Gastrocnemius medialis (tissue), 4 donors: Measurements from ENCODE around the gene PPFIBP1.

Experiments used
- CTCF ChIP-seq, 5 experiments: fragments of 450-650 bp in 3 of 5; fragments of 200-600 bp in 2 of 5; sonication (generic) in 2 of 5; IDR thresholded peaks in 4 of 5; conservative IDR thresholded peaks in 1 of 5; 1 replicate in 4 of 5; 2 replicates in 1 of 5; pipeline ENCODE4 v1.5.1; 2016 to 2019; ENCODE audit warnings: antibody characterized with exemption in 5 of 5, mild to moderate bottlenecking in 3 of 5, moderate library complexity in 3 of 5
- POLR2A ChIP-seq, 2 donors: fragments of 450-650 bp; IDR thresholded peaks; one replicate each; pipeline ENCODE4 v1.6.1; 2017; ENCODE audit warnings: antibody characterized with exemption in 2 of 2, mild to moderate bottlenecking in 2 of 2, moderate library complexity in 2 of 2

GRCh38 chr12:27696864-27697564 is 173.0 kb downstream of the PPFIBP1 start:
- no peak for TF ChIP-seq CTCF (IDR thresholded peaks at IDR 0.05 in 4 of 5, conservative IDR thresholded peaks at IDR 0.05 in 1 of 5)
- no peak for TF ChIP-seq POLR2A (IDR thresholded peaks at IDR 0.05)
